SU-DHL-6 (cell line): ENCODE results near the gene BCAS3.

Source experiments
- CTCF ChIP-seq: fragments of 200-600 bp; sonication (generic); IDR thresholded peaks from one replicate; pipeline ENCODE4 v1.5.1; 2017; ENCODE audit warnings: antibody characterized with exemption, mild to moderate bottlenecking, low read length, moderate library complexity; ENCODE audit not compliant: insufficient read depth, poor library complexity, severe bottlenecking
- EZH2phosphoT487 ChIP-seq: fragments of 200-600 bp; sonication (generic), shearing (Covaris generic); conservative IDR thresholded peaks from 2 replicates; pipeline ENCODE4 v1.6.1; 2018; ENCODE audit warnings: mild to moderate bottlenecking, antibody characterized with exemption, low read length, moderate library complexity, mixed read lengths

- TF ChIP-seq CTCF: no peak
- TF ChIP-seq EZH2phosphoT487: no peak
These were observed 663.0 kb downstream of the BCAS3 start for GRCh38 chr17:61340431-61341209.
